Esophagus squamous epithelium (tissue), 4 donors: ENCODE data around the gene HOOK2.

ENCODE experiments used
- POLR2A ChIP-seq, 4 donors: fragments of 450-650 bp; IDR thresholded peaks; one replicate each; pipeline ENCODE4 v1.6.1; 2017; ENCODE audit warnings: antibody characterized with exemption in 4 of 4, mild to moderate bottlenecking in 4 of 4, moderate library complexity in 3 of 4
- TF ChIP-seq, protein P1 (sequence below), 6 experiments: fragments of 450-650 bp in 4 of 6; fragments of 200-600 bp in 2 of 6; sonication (generic) in 2 of 6; IDR thresholded peaks; one replicate each; pipeline ENCODE4 v1.5.1; 2016 to 2019; ENCODE audit warnings: antibody characterized with exemption in 6 of 6, mild to moderate bottlenecking in 4 of 6, moderate library complexity in 4 of 6

DNA sequence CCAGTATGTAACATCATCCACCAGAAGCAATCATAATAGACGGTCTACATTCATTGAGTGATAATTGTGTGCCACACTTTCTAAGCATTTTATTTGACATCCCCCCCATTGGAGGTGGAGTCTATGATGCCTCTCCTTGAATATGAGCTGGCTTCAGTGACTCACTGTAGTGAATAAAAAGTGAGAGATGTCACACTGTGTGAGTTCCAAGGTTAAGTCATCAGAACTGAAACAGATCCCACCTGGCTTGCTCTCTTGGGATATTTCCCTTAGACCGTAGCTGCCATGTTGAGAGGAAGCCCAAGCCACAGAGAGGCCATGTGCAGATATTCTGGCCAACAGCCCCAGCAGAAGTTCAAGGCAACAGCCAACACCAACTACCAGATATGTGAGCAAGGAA lies 46.4 kb upstream of the HOOK2 start:
- TF ChIP-seq, protein P1, sequence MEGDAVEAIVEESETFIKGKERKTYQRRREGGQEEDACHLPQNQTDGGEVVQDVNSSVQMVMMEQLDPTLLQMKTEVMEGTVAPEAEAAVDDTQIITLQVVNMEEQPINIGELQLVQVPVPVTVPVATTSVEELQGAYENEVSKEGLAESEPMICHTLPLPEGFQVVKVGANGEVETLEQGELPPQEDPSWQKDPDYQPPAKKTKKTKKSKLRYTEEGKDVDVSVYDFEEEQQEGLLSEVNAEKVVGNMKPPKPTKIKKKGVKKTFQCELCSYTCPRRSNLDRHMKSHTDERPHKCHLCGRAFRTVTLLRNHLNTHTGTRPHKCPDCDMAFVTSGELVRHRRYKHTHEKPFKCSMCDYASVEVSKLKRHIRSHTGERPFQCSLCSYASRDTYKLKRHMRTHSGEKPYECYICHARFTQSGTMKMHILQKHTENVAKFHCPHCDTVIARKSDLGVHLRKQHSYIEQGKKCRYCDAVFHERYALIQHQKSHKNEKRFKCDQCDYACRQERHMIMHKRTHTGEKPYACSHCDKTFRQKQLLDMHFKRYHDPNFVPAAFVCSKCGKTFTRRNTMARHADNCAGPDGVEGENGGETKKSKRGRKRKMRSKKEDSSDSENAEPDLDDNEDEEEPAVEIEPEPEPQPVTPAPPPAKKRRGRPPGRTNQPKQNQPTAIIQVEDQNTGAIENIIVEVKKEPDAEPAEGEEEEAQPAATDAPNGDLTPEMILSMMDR (IDR thresholded peaks at IDR 0.05): no peak
- TF ChIP-seq POLR2A (IDR thresholded peaks at IDR 0.05): no peak
